ENCODE measurements around the gene HADHA.

DNA sequence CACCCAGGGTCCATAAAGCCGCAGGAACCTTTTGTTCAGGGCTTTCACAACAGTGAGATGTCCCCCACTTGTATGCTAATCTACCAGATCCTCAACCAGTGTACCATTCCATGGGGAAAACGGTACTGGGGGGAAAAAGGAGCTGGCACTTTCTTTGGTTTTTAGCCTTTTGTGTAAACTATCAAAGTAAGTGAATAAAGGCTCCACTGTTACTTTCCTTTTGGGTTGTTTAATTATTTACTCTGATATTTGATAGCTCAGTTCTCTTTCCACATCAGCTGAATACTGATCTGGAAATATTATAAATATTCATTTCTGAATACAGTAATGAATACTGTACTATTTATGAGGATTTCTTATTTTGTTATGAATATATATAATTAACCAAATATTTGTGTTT, 20.3 kb downstream of the HADHA start:
- TF ChIP-seq, protein P1, sequence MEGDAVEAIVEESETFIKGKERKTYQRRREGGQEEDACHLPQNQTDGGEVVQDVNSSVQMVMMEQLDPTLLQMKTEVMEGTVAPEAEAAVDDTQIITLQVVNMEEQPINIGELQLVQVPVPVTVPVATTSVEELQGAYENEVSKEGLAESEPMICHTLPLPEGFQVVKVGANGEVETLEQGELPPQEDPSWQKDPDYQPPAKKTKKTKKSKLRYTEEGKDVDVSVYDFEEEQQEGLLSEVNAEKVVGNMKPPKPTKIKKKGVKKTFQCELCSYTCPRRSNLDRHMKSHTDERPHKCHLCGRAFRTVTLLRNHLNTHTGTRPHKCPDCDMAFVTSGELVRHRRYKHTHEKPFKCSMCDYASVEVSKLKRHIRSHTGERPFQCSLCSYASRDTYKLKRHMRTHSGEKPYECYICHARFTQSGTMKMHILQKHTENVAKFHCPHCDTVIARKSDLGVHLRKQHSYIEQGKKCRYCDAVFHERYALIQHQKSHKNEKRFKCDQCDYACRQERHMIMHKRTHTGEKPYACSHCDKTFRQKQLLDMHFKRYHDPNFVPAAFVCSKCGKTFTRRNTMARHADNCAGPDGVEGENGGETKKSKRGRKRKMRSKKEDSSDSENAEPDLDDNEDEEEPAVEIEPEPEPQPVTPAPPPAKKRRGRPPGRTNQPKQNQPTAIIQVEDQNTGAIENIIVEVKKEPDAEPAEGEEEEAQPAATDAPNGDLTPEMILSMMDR (IDR thresholded peaks at IDR 0.05; ENCODE audit: low read depth, low read length), result no peak
- TF ChIP-seq EZH2phosphoT487 (IDR thresholded peaks at IDR 0.05; ENCODE audit: low read depth), result no peak
